Fibroblast of villous mesenchyme (primary cell): ENCODE results near the gene CTSS. TPM values are rescaled to one million over a fixed set of nuclear protein-coding genes. Genes with fewer than 3 reads are reported as not detected.
"Not testable (repeated sequence)": the region's sequence is repeated elsewhere in the genome, so short reads cannot be mapped to it uniquely, and the experiment has no call there.

ENCODE experiments used
- DNase-seq: peaks from one replicate; pipeline ENCODE4 v3.0.0-alpha.2; 2010; ENCODE audit warnings: low read depth
- H3K4me3 ChIP-seq: 2 replicates; pipeline ENCODE4 v1.5.1; 2011; ENCODE audit warnings: low read depth, mild to moderate bottlenecking, low read length
- CTCF ChIP-seq: IDR thresholded peaks from 2 replicates; pipeline ENCODE4 v1.5.1; 2012; ENCODE audit warnings: low read depth, mild to moderate bottlenecking, low read length; ENCODE audit not compliant: insufficient read depth
- total RNA-seq: library from RNA; depleted of rRNA; stranded (reverse); fragments of >200 nt; gene quantifications from 2 replicates; pipeline ENCODE4 v1.2.3, GENCODE V29; 2012

The CTSS gene
- total RNA-seq, 1 donor: 4.7 TPM

- H3K4me3 ChIP-seq: peak overlapping the region; percentile 51
- no peak for TF ChIP-seq CTCF
- DNase-seq: peak; percentile 37
These were observed 41.9 kb upstream of the CTSS start for GRCh38 chr1:150807249-150808023.

- DNase-seq: no peak
- no peak overlapping the region for H3K4me3 ChIP-seq
- TF ChIP-seq CTCF: no peak
These were observed 40.3 kb upstream of the CTSS start for GRCh38 chr1:150805899-150806298.

- peak; percentile 42 for DNase-seq
- TF ChIP-seq CTCF: no peak
- no peak overlapping the region for H3K4me3 ChIP-seq
These were observed 39.1 kb upstream of the CTSS start for GRCh38 chr1:150804671-150805070.

- H3K4me3 ChIP-seq: no peak overlapping the region
- DNase-seq: no peak
- TF ChIP-seq CTCF: no peak
These were observed 33.5 kb upstream of the CTSS start for GRCh38 chr1:150799089-150799488.

GRCh38 chr1:150798525-150798924, 32.9 kb upstream of the CTSS start:
- H3K4me3 ChIP-seq: no peak overlapping the region
- no peak for DNase-seq
- no peak for TF ChIP-seq CTCF

- DNase-seq: no peak
- no peak overlapping the region for H3K4me3 ChIP-seq
- TF ChIP-seq CTCF: no peak
These were observed 30.8 kb upstream of the CTSS start for GRCh38 chr1:150796374-150796773.

- DNase-seq, H3K4me3 ChIP-seq: not testable (repeated sequence)
These were observed 28.2 kb upstream of the CTSS start for GRCh38 chr1:150793778-150794177.
